Measurements from ENCODE around the gene MCM3AP.

GRCh38 chr21:46312949-46313348 lies 27.5 kb upstream of the MCM3AP start:
- no peak for TF ChIP-seq CTCF (conservative IDR thresholded peaks at IDR 0.05; ENCODE audit: low read length)
- no peak for TF ChIP-seq EZH2phosphoT487 (IDR thresholded peaks at IDR 0.05; ENCODE audit: borderline replicate concordance, low read depth, low read length)

All from OCI-LY7 (cell line).